Suppressor macrophage (primary cell): ENCODE data around the gene RHBDD1.

Experiments used
- DNase-seq, 4 experiments: peaks; one replicate each; pipeline ENCODE4 v3.0.0-alpha.2; 2020 to 2022

RHBDD1 gene

DNA sequence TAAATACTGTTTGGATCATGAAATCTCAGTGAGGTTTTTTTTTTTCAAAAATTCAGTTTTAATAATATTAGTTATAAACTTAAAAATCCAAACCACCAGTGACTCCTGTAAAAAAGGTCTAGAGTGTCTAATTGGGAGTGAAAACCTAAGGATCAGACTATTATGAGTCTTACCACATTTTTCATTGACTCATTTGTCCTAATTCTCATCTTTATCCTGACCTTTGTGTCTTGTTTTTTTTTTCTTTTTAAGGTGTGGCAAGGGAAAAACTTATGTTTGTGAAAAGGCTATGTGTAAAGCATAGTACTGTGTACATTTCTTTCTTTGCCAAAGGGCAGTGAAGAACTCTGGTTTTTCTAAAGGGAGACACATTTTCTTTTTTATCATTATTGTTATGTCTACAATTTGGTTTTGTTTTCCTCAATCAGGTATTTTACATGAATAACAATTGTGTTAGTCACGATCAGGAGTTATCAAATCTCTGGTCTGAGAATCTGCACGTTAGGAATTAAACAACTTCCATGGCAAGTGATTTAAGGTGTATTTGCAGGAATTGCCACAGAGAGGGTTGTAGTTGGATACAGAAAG lies 52.6 kb downstream of the RHBDD1 start:
- no peak for DNase-seq

DNA sequence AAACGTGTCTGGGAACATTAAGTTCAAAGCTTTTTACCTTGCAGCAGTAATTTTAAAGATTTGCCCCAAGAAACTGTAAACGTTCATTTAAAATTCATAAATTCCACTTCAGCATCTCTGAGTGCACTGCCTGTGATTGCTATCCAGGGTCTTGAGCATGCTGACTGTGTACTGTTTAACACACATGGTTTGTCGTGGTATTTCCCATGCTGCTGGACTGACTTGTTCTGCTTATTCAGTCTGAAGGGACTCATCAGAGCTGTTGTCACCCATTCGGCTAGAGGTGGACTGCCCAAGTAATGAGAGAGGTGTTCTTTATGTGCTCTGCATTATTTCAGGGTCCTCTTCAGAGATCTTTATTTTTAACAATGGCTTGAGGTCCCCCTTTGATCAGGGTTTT lies 53.1 kb downstream of the RHBDD1 start:
- DNase-seq, result no peak

DNA sequence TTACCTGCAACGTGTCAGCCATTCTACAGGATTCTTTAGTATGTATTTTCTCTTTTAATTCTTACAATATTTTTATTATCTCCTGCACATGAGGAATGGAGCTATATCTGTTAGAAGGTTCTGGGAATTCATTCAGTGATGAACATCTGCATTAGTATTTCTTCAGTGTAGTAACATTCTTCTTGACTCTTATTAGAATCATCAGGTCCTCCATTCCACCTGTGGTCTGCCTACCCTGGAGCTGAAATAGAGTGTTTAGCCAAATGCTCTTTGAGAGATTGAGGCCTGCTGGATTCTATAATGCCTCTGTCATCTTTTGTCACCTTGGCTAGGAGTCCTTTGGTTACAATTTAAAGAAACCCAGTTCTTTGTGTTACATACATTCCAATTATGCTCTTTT lies 54.4 kb downstream of the RHBDD1 start:
- DNase-seq, result no peak

DNA sequence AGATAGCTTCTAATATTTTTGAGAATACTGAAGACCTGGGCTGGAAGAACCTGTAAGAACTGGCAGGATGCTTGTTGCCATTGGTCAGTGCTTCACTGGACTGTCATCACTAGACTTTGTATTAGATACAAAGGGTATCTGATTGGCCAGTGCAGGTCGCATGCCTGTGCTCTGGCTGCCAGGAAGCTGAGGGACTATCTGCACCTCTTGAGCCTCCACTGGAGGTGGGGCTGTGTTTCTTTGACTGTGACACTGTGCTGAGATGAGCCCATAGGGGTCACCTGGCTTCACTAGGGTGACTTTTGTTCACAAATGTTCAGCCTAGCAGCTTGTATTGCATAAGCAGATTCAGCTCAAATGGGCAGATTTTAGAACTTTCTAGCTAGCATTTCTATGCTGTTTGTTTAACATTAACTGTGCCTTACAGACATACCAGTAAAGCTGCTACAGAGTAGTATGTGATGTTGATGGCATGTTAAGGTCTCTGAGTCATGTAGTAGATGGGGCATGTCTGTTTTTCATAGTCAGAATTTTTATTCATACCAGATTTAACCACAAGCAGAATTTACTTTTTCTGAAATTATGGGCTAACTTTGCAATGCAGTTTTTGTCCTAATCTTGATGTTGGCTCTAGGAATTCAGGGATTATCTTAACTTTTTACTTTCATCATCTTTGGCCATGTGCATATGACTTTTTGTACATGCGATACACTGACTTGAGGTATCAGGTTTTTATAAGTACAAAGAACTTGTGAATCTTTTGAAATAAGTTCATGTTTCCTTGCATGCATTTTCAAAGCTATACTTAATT lies 56.1 kb downstream of the RHBDD1 start:
- no peak for DNase-seq

DNA sequence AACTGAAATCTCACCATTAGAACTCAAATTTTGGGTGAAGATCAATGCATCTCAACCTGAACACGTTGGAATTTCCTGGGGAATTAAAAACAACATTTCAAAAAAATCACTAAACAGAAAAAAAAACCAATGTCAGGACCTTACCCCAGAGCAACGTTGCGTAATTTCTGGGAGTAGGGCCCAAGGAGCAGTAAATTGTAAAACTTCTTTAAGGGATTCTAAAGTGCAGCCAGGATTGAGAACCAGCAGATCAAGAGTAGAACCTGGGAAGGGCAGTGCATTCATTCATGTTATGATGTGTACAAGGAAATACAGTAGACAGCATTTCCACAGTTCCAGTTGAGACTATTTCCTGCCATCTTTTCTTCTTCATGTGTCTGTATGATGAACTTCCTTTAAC lies 56.9 kb downstream of the RHBDD1 start:
- no peak for DNase-seq

DNA sequence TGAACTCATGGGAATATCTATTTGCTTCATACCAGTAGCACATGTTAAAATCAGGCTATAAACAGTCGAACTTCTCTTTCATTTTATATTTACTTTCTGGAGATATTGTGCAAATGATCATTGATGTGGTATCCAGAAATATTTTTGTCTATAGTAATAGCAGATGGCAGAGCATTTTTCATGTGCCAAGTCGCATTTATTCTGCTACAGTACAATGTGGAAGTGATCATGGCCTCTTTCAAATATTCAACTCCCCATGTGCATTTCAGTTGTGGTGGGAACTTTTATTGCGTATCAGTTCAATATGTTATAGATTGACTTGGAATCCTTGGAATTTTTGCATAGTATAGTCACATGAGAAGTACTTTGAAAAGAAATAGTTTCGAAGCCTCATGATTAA lies 57.4 kb downstream of the RHBDD1 start:
- no peak for DNase-seq

DNA sequence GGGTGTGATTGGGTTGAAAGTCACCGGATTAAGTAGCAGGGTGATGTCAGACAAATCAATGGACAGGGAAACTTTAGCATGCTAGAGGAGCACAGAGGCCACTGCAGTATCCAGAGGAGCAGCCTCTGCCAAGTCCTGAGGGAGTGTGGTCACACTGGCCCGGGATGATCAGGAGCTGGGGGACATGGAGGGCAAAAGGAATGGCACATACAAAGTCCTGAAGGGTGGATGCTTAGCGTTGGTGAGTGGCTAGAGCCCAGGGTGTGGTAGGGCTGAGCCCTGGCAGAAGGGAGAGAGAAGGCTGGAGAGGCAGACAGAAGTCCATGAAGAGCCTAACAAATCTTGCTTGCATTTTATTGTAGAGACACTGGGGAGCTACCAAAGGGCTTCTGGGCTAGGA lies 58.9 kb downstream of the RHBDD1 start:
- DNase-seq, result no peak

DNA sequence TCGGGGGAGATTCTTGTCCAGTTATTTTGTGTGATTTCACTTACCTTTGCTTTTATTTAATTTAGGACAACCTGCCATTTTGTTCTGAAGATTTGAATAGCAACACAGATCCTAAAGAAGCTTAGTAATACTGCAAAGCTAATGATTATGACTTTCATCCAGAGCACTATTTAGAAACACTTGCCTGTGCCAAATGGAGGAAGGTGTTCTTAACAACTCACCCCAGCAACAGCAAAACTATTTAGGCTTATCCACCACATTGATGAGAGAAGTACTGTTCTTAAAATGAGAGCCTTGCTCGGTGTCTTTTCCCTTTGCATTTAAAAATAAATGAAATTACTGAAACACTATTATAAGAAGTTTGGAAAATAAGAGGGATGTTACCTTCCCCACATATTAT lies 59.7 kb downstream of the RHBDD1 start:
- DNase-seq, result no peak

DNA sequence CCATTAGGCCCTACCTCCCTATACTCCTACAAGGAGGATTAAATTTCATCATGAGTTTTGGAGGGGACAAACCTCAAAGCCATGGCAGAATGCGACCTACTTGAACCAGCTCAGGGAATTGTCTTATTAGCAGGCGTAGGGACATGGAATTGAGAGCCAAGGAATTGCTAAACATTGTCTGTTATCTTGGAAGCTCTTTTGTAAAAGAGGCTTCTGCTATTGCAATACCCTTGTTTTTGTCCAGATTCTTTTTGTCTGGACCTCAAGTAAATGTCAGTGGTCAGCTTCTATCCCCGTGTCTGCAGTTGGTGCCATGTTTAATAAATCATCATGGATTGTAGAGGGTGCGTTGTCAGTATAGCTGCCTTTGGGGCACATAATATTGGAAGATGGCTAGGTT lies 62.3 kb downstream of the RHBDD1 start:
- no peak for DNase-seq

DNA sequence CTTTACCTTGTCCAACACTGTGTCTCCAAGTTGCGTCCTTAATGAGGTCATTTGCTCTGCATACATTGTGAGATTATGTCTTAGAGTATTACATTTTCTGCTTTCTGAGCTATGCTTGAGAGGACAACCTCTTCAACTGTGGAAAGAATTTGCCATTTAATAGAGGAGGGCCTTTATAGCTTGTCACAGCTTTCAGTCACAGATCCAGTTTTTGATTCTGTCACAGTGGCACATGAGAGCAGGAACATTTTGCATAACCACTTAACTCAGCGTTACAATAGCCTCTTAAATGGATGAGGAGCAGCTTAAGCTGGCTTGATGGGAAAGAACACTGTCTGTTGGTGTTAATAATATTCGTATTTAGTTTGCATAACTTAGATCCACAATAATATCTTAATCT lies 63.0 kb downstream of the RHBDD1 start:
- no peak for DNase-seq

DNA sequence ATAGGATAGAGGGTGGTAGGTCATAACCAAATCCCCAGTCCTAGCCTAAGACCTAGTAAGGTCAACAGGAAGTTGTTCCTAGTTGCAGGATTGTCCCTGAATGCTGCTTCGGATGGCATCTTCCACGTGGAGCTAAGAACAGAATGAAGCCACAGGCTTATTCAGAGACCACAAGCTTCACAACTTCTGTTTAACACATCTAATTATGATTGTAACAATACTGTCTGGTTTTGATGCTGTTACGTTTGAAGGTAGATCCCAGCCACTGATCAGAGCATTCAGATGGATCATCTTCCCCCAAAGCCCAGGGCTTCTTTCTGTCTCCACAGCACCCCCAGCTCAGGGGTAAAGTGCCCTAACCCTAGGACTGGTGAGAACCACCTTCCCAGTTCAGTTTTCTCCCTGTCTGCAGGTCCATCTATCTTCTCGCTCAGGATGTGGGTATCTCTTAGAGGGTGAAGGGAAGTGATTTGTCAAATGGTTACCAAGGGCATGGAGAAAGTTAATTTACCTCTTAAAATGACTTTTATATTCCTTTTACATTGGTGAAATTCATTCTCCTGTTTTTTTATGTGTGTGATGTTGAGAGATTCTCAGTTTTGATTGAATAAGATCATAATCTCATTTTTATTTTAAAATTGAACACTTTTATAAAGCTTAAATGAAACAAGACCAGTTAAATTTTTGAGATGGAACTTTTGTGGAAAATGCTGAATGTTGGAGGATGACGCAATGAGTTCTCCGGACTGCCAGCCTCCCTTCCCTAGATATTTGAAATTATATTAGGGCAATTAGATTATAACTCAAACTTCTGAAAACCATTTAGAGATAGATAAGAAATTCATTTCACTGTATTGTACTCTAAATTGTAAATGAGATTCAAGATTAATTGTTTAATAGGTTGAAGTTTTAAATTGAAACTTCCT lies 66.5 kb downstream of the RHBDD1 start:
- DNase-seq, result no peak

DNA sequence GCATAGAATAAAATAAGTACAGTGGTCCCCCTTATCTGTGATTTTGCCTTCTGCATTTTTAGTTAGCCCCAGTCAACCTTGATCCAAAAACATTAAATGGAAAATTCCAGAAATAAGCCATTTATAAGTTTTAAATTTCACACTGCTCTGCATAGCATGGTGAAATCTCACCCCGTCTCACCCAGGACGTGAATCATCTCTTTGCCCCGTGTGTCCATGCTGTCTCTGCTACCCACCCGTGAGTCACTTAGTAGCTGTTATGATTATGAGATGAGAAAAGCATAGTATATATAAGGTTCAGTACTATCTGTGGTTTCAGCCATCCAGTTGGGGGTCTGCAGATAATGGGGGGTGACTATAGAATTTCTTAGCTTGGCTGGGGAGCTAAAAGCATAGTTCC lies 67.3 kb downstream of the RHBDD1 start:
- peak; percentile 5 to 29 (median 10) for DNase-seq

DNA sequence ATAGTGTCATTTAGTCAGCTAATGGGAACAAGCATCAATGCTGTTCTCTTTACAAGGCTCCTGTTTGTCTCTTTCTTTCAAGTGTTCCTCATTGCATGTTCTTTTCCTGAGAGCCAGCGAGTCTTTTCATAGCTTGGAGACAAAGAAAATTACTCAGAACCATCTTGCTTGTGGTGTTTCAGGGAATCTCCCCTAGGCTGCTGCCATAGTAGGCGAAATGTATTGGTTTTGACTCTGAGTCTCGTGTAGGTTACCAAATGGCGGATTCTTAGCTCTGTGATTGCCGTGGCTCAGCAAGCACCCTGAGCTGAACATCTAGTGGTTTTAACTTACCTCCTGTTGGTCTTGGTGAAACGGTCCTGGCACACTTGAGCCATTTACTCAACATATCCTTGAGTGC lies 68.7 kb downstream of the RHBDD1 start:
- no peak for DNase-seq

DNA sequence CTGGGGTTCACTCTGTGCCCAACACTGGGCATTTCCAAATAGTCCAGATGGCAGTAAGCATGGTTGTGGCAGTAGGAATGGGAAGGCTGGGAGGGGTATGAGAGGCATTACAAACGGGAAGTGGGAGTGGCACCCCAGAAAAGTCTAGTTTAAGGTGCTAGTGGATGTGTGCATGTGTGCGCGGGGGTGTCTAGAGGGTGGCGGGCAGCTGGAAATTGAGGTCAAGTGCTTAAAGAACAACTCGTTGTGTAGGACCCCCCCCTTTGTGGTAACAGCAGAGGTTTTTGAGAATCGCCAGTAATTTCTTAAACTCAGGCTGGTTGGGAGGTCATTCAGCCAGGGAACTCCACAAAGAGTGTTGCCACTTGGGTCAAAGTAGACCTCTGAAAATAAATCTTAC lies 69.9 kb downstream of the RHBDD1 start:
- DNase-seq, result no peak

DNA sequence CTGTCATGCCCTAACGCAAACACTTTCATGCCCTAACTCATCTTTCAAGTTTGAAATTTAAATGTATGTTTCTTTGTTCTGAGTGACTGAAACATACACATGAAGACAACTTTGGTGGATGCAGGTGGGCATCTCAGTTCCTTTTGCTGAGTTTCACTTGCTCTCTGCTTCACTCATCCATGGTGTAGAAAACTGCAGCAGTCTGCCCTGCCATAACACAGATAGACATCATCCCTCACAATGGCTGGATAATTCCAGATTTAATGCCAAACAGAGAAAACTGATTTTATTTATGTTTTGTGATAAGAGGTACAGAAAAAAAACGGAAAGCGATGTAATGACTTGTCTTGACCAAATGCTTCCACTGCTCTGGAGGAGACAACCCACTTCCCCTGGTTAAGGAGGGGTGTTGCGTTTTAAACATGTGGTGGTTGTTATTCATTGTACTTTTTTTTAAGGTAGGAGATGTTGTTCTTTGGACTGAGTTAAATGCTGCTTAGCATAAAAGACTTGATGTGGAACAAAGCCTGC lies 70.4 kb downstream of the RHBDD1 start:
- DNase-seq, result no peak

DNA sequence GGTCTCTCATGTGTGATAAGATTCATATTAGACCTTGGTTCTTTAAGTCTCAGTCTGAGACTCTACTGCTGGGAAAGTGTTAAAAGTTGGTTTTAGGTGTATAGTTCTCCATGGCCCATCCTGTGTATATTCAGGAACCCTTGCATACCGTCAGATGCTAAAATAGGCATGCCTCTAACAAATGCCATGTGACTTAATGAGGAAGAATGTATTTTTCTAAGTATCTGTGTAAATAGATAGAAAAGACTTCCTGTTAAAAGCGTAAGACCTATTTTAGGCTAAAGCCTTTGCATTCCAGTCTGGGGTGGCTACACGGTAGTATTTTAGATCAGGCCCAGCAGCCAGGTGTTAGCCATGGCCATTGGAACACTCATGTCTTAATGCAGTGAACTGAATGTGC lies 73.3 kb downstream of the RHBDD1 start:
- DNase-seq, result no peak

DNA sequence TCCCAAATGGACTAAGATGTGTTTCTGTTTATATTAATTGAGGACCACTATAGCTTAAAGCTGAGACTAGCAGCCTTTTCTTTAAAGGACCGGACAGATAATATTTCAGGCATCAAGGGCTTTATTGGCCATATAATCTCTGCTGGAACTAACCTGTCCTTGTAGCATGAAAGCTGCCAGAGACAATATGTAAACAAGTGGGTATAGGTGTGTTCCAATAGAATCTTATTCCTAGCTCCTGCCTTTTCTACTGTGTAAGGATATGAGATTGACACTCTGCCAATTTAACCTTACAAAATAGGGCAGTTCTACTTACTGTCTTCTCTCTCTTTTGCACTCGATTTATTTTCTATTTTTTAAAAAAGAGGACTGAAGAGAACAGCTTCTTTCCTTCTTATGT lies 74.0 kb downstream of the RHBDD1 start:
- DNase-seq, result no peak

DNA sequence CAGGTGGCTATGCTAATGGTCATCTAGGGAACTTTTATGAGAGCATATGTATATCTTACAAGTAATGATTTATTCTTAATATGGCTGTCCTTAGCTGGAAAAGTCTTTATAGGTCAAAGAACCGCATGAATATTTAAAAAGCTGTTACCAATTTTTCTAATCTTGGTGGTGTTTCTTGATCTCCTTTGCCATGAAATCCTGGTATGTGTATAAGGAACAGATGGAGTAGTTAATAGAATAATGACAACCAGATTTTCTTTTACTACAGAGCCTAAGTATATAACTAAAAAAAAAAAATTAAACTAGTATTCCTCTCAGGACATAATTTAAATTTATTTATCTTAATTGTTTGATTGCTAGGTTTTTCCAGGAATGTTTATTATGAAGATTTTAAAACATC lies 74.5 kb downstream of the RHBDD1 start:
- DNase-seq, result no peak

DNA sequence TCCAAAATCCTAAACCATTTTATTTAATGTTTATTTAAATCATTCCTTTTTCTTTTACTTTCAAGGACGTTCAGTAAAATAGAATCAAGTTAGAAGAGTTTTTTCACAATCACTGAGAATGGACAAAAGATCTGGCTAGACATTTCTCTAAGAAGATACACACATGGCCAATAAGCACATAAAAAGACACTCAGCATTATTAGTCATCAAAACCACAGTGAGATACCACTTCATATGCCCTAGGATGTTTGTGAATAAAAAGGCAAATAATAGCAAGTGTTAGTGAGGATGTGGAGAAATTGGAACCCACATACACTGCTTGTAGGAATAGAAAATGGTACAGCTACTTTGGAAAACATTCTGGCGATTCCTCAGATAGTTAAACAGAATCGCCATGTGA lies 76.1 kb downstream of the RHBDD1 start:
- no peak for DNase-seq

DNA sequence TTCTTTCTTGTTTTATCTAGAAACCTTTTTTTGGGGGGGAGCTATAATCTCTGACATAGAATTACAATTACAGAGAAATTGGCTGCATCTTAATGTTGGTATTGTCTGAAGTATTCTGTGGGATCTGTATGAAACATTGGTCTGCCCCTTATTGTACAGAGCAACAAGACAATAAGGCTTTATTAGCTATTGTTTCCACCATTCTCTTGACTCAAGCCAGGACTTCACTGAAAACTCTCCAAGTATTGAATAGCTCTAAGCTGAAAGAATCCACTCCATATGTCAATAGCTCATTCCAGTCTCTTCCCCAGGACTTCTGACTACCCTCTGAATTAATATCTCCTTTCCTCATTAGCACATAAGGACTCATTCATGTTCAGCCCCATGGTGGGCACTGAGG lies 77.8 kb downstream of the RHBDD1 start:
- DNase-seq, result no peak

DNA sequence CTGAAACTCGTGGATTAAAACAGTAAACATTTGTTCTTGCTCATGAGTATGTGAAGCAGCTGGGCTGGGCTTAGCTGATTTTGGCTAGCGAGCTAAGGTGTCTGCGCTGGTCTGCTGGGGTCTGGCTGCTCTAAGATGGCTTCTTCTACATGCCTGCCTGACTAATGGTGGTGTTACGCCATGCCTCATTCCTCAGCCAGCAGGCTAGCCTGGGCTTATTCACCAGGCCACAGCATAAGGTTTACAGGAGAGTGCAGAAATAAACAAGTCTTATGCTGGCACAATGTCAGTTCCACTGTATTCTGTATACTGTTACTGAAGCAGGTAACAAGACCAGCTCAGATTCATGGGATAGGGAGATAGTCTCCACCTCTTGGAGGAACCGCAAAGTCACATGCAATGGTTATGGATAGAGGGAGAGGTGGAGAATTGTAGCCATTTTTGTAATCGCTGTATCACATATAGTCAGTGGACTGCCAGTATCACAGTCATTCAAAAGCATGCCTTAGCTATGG lies 80.0 kb downstream of the RHBDD1 start:
- DNase-seq, result no peak

DNA sequence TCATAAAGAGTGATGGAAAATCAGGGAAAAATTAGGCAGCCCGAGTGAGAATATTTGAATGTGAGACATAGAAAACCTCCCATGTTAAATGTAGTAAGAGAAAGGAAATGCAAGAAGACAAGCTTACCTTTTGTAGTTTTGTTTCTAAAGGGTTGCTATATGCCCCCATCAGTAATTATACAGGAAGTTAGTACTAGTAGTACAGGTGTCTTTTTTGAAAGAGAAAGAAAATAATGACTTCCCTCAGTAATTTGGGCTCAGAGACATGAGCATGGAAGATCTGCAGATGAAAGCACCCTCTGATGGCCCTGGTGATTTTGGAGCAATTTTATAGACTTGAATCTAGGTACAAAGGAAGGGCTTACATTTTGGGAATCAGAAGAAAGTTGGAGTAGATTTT lies 80.8 kb downstream of the RHBDD1 start:
- no peak for DNase-seq

DNA sequence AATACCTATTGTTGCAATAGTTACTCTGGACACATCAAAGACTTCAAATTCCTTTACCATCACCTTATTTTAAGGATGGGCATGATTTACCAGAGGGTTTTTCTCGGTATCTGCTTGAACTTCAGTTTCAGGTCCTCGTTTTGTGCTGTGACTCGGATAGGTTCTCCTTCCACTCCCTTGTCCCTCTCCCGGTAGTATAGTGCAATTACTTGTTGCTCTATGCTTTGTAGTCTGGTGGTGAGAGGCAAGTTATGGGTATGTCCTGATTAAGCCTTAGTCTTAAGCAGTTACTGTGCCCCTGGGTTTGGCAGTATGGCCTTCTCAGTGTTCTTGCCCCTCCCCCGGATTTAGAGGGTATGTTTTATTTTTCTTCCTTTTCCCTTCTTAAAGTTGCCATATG lies 96.6 kb downstream of the RHBDD1 start:
- no peak for DNase-seq
